OCI-LY1 (cell line): ENCODE results near the gene TMPRSS11B.

Experiments used
- H2AFZ ChIP-seq: fragments of 200-600 bp; sonication (generic), shearing (Covaris generic); 2 replicates; pipeline ENCODE4 v1.6.0; 2014; ENCODE audit warnings: antibody characterized with exemption, mild to moderate bottlenecking, low read length
- H3F3A ChIP-seq: fragments of 200-600 bp; sonication (generic), shearing (Covaris generic); 2 replicates; pipeline ENCODE4 v1.6.0; 2014; ENCODE audit warnings: mild to moderate bottlenecking, antibody characterized with exemption, low read length, moderate library complexity; ENCODE audit not compliant: insufficient read depth
- H3K27ac ChIP-seq: fragments of 200-600 bp; sonication (generic); 2 replicates; pipeline ENCODE4 v1.5.1; 2014; ENCODE audit warnings: low read length, mixed run types, mild to moderate bottlenecking, low read depth; ENCODE audit not compliant: poor library complexity, severe bottlenecking
- H3K27me3 ChIP-seq: fragments of 200-600 bp; sonication (generic); 2 replicates; pipeline ENCODE4 v1.6.0; 2014; ENCODE audit warnings: antibody characterized with exemption, mild to moderate bottlenecking, low read length, moderate library complexity; ENCODE audit not compliant: insufficient read depth
- H3K36me3 ChIP-seq: fragments of 200-600 bp; sonication (generic); 2 replicates; pipeline ENCODE4 v1.6.1; 2014; ENCODE audit warnings: mild to moderate bottlenecking, antibody characterized with exemption, low read length, moderate library complexity, mixed read lengths; ENCODE audit not compliant: insufficient read depth
- H3K4me1 ChIP-seq: fragments of 200-600 bp; sonication (generic); 2 replicates; pipeline ENCODE4 v1.5.1; 2014; ENCODE audit warnings: mild to moderate bottlenecking, low read length, moderate library complexity; ENCODE audit not compliant: insufficient read depth, severe bottlenecking
- H3K4me2 ChIP-seq: fragments of 200-600 bp; sonication (generic), shearing (Covaris generic); 2 replicates; pipeline ENCODE4 v1.6.1; 2014; ENCODE audit warnings: low read length
- H3K4me3 ChIP-seq: fragments of 200-600 bp; sonication (generic); 2 replicates; pipeline ENCODE4 v1.5.1; 2014; ENCODE audit warnings: low read length, low read depth, mild to moderate bottlenecking, mixed read lengths; ENCODE audit not compliant: poor library complexity, severe bottlenecking
- H3K79me2 ChIP-seq: fragments of 200-600 bp; shearing (Covaris generic); 2 replicates; pipeline ENCODE4 v1.6.1; 2016; ENCODE audit warnings: mixed run types, low read length, mixed read lengths; ENCODE audit not compliant: insufficient read depth
- H3K9ac ChIP-seq: fragments of 200-600 bp; sonication (generic), shearing (Covaris generic); 2 replicates; pipeline ENCODE4 v1.6.1; 2014; ENCODE audit warnings: mild to moderate bottlenecking, low read length, mixed read lengths
- H3K9me2 ChIP-seq: fragments of 200-600 bp; sonication (generic), shearing (Covaris generic); 2 replicates; pipeline ENCODE4 v1.6.1; 2014; ENCODE audit warnings: low read depth, mild to moderate bottlenecking, low read length, mixed read lengths
- H3K9me3 ChIP-seq: fragments of 200-600 bp; shearing (Covaris generic); 2 replicates; pipeline ENCODE4 v1.6.1; 2014; ENCODE audit warnings: low read length, mixed read lengths
- H4K20me1 ChIP-seq: fragments of 200-600 bp; sonication (generic), shearing (Covaris generic); 2 replicates; pipeline ENCODE4 v1.6.0; 2016; ENCODE audit warnings: mild to moderate bottlenecking, low read length; ENCODE audit not compliant: insufficient read depth
- CTCF ChIP-seq: fragments of 200-600 bp; sonication (generic), shearing (Covaris generic); IDR thresholded peaks from 2 replicates; pipeline ENCODE4 v1.5.1; 2017; ENCODE audit warnings: mild to moderate bottlenecking, antibody characterized with exemption, low read length, moderate library complexity, mixed read lengths
- EZH2 ChIP-seq: fragments of 200-600 bp; sonication (generic), shearing (Covaris generic); IDR thresholded peaks from 2 replicates; pipeline ENCODE4 v1.8.0; 2017; ENCODE audit warnings: borderline replicate concordance, mixed run types, mild to moderate bottlenecking, antibody characterized with exemption, low read length, moderate library complexity, mixed read lengths

Gene TMPRSS11B

GRCh38 chr4:68228568-68228967, 16.9 kb downstream of the TMPRSS11B start:
- Histone ChIP-seq H3F3A (no peaks in the 10 kb centered on the region), H3K9ac (no peak overlapping the region), H3K9me2 (no peaks in the 10 kb centered on the region), H3K4me2 (no peak overlapping the region), H3K27me3 (no peaks in the 10 kb centered on the region), H3K4me1 (no peaks in the 10 kb centered on the region), H3K4me3 (no peak overlapping the region), H3K9me3 (no peaks in the 10 kb centered on the region), H3K36me3 (no peaks in the 10 kb centered on the region), H2AFZ (no peak overlapping the region), H3K27ac (no peak overlapping the region), H3K79me2 (no peaks in the 10 kb centered on the region), H4K20me1 (no peaks in the 10 kb centered on the region)
- no peak for TF ChIP-seq CTCF

- no peak overlapping the region for H2AFZ ChIP-seq
- no peaks in the 10 kb centered on the region for H3K79me2 ChIP-seq
- no peak overlapping the region for H3K9ac ChIP-seq
- H3K36me3 ChIP-seq: no peaks in the 10 kb centered on the region
- no peaks in the 10 kb centered on the region for H3K4me1 ChIP-seq
- H3K27ac ChIP-seq: no peak overlapping the region
- TF ChIP-seq EZH2 (no peak), CTCF (no peak)
- H3F3A ChIP-seq: no peaks in the 10 kb centered on the region
- H4K20me1 ChIP-seq: no peaks in the 10 kb centered on the region
- no peaks in the 10 kb centered on the region for H3K9me3 ChIP-seq
- H3K4me2 ChIP-seq: no peak overlapping the region
- no peaks in the 10 kb centered on the region for H3K9me2 ChIP-seq
- no peaks in the 10 kb centered on the region for H3K27me3 ChIP-seq
- H3K4me3 ChIP-seq: no peak overlapping the region
These were observed 27.4 kb downstream of the TMPRSS11B start for GRCh38 chr4:68218044-68218443.

GRCh38 chr4:68216501-68216900, 29.0 kb downstream of the TMPRSS11B start:
- Histone ChIP-seq H2AFZ (no peak overlapping the region), H3K79me2 (no peaks in the 10 kb centered on the region), H3K27ac (no peak overlapping the region), H3K9ac (no peak overlapping the region), H3K9me2 (no peaks in the 10 kb centered on the region), H3K4me2 (no peak overlapping the region), H4K20me1 (no peaks in the 10 kb centered on the region), H3K9me3 (no peaks in the 10 kb centered on the region), H3F3A (no peaks in the 10 kb centered on the region), H3K27me3 (no peaks in the 10 kb centered on the region), H3K4me3 (no peak overlapping the region), H3K36me3 (no peaks in the 10 kb centered on the region), H3K4me1 (no peaks in the 10 kb centered on the region)
- TF ChIP-seq CTCF (no peak), EZH2 (no peak)
